Endothelial cell of umbilical vein (primary cell): Measurements from ENCODE around the gene KCNQ1OT1.

Experiments
- CTCF ChIP-seq, 2 donors: IDR thresholded peaks; 1 replicate in 1 of 2; 2 replicates in 1 of 2; pipeline ENCODE4 v1.5.1; 2011; ENCODE audit warnings: low read length in 2 of 2, mild to moderate bottlenecking in 2 of 2, moderate library complexity in 2 of 2, control low read depth in 1 of 2, inconsistent platforms in 1 of 2, low read depth in 1 of 2; ENCODE audit not compliant: insufficient read depth in 1 of 2; ENCODE audit errors: extremely low read depth in 1 of 2
- EZH2 ChIP-seq: IDR thresholded peaks from 2 replicates; pipeline ENCODE4 v1.6.1; 2012; ENCODE audit warnings: borderline replicate concordance, low read depth, mild to moderate bottlenecking, moderate library complexity, low read length, inconsistent platforms; ENCODE audit not compliant: severe bottlenecking
- FOS ChIP-seq: IDR thresholded peaks from 2 replicates; pipeline ENCODE4 v1.6.1; 2011; ENCODE audit warnings: mild to moderate bottlenecking, low read length, moderate library complexity, borderline replicate concordance; ENCODE audit not compliant: insufficient read depth
- JUN ChIP-seq: IDR thresholded peaks from 2 replicates; pipeline ENCODE4 v1.6.1; 2011; ENCODE audit warnings: borderline replicate concordance, low read depth; ENCODE audit not compliant: insufficient read length, insufficient read depth
- POLR2A ChIP-seq: IDR thresholded peaks from 2 replicates; pipeline ENCODE4 v1.6.1; 2012; ENCODE audit warnings: low read depth, mild to moderate bottlenecking, control low read depth, low read length
- POLR2AphosphoS5 ChIP-seq: IDR thresholded peaks from 2 replicates; pipeline ENCODE4 v1.6.1; 2012; ENCODE audit warnings: low read depth, mild to moderate bottlenecking, control low read depth, low read length, moderate library complexity; ENCODE audit not compliant: insufficient read depth
- TF ChIP-seq, protein P1 (sequence below): IDR thresholded peaks from 2 replicates; pipeline ENCODE4 v1.6.1; 2011; ENCODE audit not compliant: insufficient read depth, insufficient read length

- TF ChIP-seq CTCF (IDR thresholded peaks at IDR 0.05; ENCODE audit: extremely low read depth in 1 of 2, insufficient read depth in 1 of 2, low read depth in 1 of 2, low read length in 2 of 2), result no peak
- no peak for TF ChIP-seq POLR2AphosphoS5
- TF ChIP-seq EZH2, result no peak
- no peak for TF ChIP-seq JUN
- TF ChIP-seq POLR2A, result no peak
- TF ChIP-seq FOS, result no peak
- TF ChIP-seq, protein P1, sequence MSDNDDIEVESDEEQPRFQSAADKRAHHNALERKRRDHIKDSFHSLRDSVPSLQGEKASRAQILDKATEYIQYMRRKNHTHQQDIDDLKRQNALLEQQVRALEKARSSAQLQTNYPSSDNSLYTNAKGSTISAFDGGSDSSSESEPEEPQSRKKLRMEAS, result no peak
These were observed 25.0 kb upstream of the KCNQ1OT1 start for GRCh38 chr11:2724653-2725367.
